HG03460 (cell line): ENCODE data around the gene L1CAM.

Experiments
- ATAC-seq: cut with Tn5 transposase; IDR thresholded peaks from one replicate; pipeline ENCODE4 v1.9.1; 2021; ENCODE audit not compliant: unreplicated experiment

L1CAM gene

DNA sequence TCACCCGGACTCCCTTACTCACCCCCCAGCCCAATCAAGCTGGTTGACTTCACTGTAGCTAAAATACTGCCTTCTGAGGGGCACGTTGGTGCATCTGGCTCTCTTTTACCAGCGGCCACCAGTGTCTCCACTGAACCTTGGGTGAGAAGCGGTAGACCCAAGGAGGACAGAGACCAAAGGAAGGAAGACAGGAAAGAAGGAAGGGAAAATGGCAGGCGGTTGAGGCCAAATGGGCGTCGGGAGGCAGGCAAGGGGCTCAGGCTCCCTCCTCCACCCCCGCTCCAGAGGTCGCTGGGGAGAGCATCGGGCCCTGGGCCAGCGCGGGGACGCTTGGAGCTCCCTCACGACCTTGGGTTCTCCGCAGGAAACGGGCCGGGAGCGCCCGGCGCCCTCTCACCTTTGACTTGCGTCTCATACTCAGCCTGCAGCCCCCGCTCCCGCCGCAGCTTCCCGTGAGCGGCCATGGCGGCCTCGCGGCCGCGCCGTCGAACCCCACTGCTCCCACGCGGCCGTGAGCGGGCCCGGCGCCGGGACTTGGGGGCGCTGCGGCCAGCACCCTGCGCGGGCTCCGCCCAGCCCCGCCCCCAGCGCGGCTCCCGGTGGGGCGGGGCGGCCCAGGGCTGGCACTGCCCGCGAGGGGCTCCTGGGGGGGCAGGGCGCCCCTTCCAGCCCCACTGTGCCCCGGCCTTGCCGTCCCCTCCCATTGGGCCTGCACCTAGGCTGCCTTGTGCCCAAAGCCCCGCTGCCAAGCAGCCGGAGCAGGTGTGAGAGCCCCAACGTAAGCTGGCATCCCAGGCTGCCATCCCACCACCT, 40.0 kb upstream of the L1CAM start, which contains the start of gene ARHGAP4:
Gene ARHGAP4 (minus strand): TSS at position 526 of the 813 bp plus-strand sequence. CDS start 62 bp downstream, at position 464.
- no peak for ATAC-seq

DNA sequence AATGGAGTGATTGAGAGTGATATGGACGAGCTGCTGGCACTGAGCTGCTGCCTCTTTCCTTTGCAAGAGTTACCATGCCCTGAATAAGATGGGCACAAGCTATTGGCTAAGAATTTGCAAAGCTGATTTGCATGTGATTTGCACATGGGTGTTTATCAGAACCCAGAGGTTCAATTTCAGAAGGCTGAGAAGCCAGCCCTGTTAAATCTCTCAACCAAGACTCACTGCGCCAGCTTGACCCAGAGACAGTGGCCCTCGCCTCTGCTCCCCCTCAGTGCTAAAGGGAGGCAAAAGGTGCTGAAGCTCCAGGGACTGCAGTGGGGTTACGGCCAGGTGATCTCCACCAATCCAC, 39.4 kb upstream of the L1CAM start:
- no peak for ATAC-seq

DNA sequence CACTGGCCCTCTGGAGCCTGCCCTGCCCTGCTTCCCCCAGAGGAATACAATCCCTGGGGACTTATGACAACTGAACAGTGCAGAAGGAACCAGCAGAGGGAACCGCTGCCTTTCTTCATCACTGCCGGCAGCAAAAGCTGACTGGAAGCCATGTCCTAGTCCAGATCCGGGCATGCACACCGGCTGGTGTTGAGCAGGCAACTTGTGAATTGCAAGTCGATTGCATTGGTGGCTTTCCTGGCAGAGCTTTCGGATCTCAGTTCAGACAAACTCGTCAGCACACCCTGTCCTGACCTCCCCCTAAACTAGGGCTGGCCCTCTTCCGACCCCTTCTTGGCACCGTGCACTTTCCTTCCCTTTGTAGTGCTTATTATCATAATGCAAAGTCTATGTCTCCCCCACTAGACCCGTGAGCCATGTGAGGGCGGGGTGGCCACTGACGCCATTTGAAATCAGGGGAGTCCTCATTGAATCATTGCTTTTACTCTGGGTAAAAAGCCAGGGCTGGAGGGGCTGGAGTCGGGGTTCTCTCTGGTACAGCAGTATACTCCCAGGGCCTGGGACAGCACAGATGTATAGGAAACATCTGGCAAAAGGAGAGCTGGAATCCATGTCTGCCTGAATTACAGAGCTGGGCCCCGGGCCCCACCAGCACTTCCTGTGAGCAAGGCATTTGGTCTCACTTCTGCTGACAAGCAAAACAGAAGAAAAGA, 38.3 kb upstream of the L1CAM start:
- no peak for ATAC-seq

DNA sequence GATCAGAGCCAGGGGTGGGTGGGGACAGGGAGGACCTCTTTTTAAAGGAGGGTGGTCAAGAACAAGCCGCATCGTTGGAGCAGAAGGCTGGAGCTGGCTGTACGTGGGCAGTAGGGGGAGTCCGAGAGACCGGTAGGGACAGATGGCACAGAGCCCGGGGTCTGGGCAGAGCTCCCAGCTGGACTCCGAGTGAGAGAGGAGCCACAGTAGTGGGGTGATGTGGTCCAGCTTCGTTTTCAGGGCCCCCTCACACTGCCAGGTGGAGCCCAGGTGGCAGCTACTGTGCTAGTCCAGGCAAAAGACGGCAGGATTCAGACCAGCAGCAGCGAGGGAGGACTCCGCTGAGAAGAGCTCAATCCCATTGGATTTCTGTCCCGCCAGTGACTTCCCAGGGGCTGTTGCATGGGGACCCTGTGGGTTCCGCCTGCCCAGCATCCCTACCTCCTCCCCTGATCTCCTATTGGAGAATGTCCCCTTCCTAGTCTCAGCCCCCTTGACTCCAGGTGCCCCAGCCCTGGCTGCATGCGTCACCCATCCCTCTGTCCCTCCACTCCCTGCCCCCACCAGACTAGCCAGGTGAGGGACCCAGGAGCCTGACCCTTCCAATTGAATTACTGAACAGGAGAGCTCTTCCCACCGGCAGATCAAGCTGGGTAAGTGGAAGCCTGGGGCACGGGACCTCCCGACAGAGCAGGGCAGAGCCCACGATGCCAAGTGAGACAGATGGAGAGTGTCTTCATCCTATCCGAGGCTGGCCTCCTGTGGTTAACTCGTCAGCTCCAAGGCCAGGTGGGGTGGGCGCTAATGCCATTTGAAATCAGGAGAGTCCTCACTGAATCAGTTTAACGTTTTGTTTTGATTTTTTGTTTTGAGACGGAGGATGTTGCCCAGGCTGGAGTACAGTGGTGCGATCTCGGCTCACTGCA, 37.2 kb upstream of the L1CAM start:
- ATAC-seq = no peak

DNA sequence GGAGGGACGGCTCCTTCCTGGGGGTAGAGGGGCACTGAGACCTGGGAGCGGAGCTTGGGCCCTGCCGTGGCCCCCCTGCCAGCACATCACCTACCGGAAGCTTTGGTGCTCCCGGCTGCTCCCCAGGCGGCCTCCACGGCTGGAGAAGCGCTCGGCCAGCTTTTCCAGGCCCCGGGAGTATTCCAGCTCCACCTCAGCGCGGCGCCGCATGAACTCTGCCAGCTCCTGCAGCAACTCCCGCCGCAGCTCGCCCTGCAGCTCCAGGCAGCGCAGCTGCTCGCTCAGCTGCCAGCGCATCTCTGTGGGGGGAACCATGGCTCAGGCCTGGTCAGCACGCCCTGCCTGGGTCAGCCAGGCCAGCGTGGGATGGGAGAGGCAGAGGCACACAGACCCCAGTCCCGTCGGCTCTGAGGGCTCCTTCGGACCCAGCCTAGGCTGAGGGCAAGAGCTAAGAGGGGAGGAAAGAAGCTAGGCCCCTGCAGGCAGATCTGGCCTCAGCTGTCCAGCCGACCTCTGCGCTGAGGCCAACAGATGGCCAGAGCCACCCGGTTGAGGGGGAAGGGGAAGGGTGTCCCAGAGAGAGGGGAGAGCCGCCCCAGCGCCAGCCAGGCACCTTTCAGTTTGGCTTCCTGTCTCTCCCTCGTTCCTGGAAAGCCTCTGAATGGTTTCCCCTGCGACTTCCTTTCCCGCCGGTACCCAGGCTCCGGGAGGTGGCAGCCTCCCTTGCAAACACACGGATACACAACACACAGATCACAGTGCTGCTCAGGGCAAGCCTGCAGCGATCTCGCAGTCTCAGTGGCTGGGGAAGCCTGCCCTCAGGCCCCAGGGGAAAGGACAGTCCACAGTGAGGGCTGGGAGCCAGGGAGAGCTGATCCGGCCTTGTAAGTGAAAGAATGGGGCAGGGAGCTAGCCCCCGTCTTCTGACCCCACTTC, 35.8 kb upstream of the L1CAM start:
- ATAC-seq = no peak

DNA sequence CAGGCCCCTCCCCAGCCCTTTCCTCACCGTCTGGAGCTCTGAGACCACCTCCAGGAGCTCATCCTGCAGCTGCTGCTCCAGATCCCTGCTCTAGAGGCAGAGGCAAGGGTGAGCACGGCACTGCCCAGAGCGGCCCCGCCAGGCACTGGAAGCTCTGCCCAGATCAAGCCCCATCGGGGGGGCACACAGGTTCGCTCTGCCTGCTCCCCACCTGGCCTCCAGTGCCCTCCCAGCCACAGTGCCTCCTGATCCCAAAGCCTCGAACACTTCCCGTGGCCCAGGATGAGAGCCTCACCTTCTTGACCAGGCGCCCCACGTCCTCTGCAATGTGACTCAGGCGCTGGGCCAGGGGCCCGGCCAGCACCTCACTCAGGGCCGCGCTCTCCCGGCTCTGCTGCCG, 35.1 kb upstream of the L1CAM start:
- no peak for ATAC-seq

DNA sequence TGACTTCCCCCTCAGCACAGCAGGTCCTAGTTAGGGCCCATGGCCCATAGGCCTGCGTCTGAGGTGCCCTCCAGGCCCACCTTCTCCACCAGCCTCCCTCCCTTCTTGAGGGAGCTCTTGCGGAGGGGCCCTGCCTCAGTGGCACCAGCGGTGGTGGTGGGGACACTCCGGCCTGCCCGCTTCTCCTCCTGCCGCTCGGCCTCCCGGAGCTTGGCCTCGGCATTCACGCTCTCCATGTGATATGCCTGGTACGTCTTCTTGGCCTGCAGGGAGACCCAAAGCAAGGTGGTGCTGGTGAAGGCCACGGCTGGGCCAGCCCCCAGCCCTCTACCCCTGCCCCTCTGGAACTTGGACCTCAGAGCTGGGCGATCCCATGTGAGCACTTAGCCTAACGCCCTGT, 34.6 kb upstream of the L1CAM start:
- no peak for ATAC-seq

DNA sequence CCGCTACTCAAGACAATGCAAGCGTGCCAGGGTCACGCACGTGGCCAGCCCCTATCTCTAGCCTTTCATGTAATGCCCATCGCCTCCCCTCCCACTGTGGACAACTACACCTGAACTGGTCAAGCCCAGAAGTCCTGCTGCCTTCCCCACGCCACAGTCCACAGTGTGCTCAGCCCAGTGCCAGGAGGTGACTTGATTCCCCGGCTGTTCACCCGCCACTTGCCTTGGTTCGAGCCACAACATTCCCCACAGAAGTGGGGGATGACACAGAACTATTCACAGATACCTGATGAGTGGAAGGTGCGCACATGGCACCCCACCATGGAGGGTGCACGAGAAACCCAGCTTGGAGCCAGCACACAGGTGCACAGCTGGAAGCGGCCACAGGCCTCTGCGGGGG, 33.3 kb upstream of the L1CAM start:
- no peak for ATAC-seq

DNA sequence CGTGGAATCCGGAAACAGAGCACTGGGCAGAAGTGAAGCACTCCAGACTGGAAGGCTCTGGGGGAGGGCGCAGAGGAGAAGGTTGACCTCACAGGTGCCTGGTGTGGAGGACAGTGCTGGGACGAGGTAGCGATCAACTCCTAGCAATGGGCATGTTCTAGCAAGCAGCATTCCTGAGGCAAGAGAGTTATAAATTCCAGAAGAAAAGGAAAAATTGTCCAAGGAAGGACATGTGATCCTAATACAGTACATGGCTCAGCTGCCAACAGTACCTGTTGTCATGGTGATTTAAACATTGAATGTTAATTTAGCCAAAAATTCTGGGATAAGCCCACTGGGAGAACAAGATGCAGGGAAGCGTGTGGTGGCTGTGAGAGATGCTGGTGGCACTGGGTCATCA, 31.9 kb upstream of the L1CAM start:
- ATAC-seq = no peak

DNA sequence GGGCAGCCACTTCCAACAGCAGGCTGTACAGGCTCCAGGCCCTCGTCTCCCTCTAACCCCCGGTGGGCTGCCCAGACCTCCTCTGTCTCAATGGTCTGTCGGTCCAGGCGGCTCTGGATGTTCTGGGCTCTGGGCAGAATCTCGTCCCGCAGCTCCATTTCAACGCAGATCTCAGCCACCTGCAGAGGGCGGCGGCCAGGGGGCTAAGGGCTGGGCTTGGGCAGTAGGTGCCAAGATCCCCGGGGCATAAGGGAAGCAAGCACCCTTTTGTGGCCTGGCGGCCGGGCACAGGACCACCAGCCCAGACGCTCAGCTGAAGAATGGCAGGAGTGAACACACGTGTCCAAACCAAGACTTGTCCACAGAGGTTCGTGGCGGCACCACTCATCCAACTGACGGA, 27.7 kb upstream of the L1CAM start:
- no peak for ATAC-seq

DNA sequence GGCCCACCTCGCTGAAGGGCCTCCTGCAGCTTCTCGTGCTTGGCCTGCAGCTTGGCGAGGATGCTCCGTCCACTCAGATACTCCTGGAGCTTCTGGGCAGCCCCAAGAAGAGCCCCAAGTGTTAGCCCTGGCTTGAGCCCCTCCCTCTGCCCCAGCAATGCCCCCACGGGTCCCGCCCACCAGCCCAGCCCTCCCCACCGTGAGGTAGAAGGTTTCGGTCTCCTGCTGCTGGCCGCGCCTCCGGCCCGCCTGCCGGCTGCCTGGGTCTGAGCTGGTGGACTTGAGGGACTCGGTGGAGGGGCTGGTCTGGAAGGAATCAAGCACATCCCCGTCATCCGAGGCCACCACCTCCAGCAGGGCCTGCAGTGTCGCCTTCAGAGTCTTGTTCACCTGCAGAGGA, 27.2 kb upstream of the L1CAM start:
- ATAC-seq = no peak

DNA sequence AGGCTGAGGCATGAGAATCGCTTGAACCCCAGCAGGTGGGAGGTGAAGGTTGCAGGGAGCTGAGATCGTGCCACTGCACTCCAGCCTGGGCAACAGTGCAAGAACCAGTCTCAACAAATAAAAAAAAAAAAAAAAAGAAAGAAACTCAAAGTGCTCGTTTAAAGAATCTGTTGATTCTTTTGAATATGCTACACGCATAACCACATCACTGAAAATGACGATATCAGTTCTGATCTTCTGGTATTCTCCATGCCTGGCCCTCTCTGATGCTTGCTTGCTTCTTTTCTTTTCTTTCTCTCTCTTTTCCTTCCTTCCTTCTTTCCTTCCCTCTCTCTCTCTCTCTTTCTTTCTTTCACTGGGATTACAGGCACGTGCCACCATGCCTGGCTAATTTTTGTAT, 25.8 kb upstream of the L1CAM start:
- no peak for ATAC-seq

DNA sequence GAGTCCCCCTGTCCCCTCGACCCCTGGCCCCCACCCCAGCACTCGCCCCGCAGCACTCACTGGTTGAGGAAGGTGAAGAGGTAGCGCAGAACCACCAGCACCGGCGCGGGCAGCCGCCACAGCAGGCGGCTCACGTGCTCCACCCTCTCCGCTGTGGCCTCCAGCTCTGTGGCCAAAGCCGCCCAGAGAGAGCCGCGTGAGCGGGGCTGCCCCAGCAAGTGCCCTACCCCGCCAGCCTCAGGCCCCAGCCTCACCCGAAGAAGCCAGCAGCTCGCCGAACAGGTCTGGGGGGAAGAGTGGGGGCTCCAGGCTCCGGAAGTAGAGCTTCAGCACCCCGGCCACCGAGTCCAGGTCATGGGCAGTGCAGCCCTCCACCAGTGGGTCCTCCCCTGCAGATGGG, 24.5 kb upstream of the L1CAM start:
- no peak for ATAC-seq

DNA sequence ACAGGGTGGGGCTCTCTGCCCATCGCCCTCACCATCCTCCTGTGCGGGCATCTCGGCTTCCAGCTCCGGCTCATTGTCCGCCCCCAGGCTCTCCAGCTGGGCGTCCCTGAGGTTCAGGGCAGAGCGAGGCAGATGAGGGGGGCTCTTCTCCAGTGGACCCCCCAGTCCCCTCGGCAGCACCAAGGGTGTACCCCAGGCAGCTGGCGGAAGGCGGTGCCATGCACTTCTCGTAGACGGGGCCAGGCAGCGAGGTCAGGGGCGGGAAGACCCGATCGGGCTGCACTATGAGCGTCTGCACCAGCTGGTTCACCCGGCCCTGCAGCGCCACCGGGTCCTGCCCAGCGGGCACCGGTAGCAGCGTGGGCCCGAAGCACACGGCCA, 24.0 kb upstream of the L1CAM start:
- no peak for ATAC-seq

DNA sequence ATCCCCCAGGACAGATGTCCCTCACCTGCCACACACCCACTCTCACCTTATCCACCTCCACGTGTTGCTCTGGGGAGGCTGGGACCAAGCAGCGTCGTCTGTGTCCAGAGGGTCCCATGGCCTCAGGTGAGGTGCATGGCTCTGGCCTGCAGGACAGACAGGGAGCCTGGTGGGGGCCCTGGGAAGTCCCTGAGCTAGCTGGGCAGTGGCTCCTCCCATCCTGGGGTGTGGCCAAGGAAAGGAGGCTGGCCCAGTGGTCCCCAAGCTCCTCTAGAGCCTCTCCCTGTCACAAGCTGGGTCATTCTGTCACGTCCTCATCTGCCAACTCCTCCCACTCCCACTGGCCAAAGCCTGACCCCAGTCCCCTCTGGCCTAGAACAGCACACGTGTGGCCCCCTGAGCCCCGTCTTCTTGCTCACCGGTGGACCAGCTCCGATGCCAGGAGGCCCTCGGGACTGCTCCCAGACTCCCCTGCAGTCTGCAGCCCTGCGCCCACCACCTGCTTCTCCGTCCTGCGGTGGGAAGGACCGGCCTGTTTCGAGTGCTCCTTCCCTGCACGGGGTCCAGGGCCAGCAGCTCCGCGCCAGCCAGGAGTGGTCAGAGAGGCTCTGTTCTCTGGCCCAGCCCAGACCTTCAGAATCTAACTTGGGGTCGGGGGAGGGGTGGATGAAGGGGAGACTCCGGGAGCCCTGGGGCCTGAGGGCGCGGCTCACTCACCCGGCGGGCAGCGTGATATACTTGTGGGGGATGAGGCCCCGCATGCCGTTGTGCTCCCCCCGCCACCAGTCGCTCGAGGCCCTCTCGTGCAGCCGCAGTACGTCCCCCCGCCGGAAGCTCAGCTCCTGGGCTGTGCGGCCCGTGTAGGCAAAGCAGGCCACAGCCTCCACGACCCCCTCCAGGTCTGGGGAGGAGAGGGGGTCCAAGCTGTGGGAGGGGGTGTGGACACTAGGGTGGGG, 23.3 kb upstream of the L1CAM start:
- no peak for ATAC-seq

DNA sequence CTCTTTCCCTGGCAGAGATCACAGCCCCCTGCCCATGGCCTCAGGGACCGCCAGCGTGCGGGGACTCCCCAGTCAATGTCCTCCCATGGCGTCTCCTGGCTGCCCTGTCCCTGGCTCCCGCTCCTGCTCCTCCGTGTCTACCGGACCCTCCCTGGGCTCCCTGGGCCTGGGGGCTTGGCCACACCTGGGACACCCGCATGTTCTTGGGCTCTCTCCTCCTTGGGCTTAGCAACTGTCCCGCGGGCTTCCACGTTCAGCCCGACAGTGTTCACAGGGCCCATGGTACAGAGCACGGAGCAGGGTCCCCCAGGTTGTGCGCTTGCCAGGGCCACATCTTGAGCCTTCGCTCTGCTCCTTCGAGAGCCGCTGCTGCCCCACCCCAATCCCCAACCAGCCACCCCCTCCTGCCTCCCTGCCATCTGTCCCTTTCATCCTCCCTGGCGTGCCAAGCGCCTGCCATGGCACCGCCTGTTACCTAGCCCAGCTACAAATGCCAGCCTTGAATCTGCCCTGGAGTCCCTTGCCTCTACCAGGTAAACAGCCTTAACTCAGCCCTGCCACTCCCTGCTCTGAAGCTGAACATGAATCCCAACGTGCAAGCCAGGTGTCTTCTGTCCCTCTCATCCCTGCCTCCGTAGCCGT, 22.4 kb upstream of the L1CAM start:
- no peak for ATAC-seq

DNA sequence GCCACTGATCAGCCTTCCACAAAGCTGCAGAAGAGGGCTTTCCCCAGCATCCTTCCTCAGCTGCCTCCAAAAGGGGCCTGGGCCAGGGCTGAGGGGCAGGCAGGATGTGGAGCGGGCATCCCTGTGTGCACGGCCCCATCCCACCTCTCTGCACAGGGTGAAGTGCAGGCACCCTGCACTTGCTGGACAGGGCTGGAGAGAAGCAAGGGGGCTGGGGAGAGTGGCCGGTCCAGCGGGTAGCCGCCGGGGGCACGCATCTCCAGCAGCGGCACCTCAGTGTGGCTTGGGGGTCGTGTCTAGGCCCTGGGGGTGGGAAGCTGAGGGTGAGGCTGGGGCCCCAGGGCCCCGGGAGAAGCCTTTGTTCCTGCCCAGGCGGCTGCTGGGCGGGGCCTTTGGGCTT, 21.5 kb upstream of the L1CAM start:
- no peak for ATAC-seq

DNA sequence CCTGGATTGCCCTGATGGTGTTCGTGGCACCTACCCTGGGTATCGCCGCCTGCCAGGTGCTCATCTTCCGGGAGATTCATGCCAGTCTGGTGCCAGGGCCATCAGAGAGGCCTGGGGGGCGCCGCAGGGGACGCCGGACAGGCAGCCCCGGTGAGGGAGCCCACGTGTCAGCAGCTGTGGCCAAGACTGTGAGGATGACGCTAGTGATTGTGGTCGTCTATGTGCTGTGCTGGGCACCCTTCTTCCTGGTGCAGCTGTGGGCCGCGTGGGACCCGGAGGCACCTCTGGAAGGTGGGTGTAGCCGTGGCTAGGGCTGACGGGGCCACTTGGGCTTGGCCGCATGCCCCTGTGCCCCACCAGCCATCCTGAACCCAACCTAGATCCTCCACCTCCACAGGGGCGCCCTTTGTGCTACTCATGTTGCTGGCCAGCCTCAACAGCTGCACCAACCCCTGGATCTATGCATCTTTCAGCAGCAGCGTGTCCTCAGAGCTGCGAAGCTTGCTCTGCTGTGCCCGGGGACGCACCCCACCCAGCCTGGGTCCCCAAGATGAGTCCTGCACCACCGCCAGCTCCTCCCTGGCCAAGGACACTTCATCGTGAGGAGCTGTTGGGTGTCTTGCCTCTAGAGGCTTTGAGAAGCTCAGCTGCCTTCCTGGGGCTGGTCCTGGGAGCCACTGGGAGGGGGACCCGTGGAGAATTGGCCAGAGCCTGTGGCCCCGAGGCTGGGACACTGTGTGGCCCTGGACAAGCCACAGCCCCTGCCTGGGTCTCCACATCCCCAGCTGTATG, 20.3 kb upstream of the L1CAM start:
- no peak for ATAC-seq
